Endometrial microvascular endothelial cells (primary cell): Measurements from ENCODE around the gene USH1C. TPM values are rescaled to one million over a fixed set of nuclear protein-coding genes. Genes with fewer than 3 reads are reported as not detected.

Source experiments
- in situ Hi-C: cut with HindIII; loops from 2 replicates; pipeline ENCODE4 v1.10.0; 2017; ENCODE audit warnings: low sequenced_read_pairs, low pct_unique_long_range_greater_than_20kb; ENCODE audit errors: inconsistent ontology term
- total RNA-seq: library from RNA; depleted of rRNA; stranded (reverse); fragments of >200 nt; gene quantifications from one replicate; pipeline ENCODE4 v1.2.3, GENCODE V29; 2015; ENCODE audit errors: inconsistent ontology term

USH1C gene
- total RNA-seq, 1 donor from 2014 or later, result not detected

- in situ Hi-C loops, result no loop called here
Observed at GRCh38 chr11:17551347-17552040, 7.3 kb upstream of the USH1C start.

DNA sequence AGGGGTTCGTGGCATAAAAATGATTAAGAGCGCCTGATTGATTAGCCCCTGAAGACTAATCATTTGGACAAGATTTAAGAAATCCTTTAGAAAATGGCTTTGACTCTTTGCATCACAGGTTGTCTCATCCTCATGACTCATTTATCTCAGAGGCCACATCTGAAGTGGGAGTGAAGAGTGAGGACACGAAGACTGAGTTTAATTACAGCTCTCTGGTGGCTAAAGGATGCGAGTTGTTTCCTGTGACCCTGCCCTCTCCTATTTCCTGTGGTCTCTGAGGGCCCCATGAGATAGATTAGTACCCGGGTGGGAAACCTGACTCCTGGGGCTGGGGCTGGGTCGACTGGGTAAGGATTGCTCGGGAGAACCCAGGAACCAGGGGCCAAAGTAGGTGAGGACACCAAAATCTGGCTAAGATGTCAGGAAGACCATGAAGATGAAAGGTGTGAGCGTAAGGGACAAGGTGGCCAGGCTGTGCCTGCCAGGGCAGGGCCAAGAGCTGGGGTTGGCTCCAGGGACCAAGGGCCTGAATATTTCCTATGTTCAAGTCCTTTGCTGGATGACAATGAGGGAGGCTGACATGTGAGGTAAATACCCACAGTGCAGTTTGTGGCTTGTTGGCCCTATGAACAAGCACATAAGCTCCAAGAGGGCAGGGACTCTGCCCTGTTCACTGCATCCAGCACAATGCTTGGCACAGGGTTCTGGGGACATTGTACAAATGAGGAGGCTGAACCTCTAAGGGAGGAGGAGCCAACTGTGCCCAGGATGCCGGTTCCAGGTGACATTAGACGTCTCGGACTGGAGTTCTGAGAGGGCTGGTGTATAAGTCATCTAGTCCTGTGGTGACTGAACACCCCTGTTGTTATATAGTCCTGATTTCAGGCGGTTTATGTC, 6.5 kb upstream of the USH1C start:
- in situ Hi-C loops, result no loop called here

DNA sequence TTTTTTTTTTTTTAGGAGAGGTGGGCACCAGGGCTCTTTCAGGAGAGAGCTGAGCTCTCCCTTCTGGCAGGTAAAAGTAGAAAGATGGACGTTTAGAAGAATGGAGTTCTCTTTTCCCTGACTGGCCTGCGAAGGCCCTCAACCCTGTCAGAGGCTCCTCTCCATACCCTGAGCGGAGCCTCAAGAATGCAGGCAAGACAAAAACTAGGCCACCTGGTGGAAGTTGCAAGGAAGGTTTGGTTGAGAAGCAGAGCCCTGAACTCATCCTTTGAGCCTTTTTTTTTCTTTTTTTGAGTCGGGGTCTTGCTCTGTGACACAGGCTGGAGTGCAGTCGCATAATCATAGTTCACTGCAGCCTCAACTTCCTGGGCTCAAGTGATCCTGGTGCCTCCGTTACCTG, 4.2 kb upstream of the USH1C start:
- in situ Hi-C loops, result no loop called here

GRCh38 chr11:17547932-17548331, 3.7 kb upstream of the USH1C start:
- in situ Hi-C loops, result no loop called here

GRCh38 chr11:17547051-17547577, 2.9 kb upstream of the USH1C start, which contains the start of gene OTOG:
TSS of gene OTOG (plus strand) at chr11:17547259. CDS start at chr11:17547373, 114 bp downstream.
- in situ Hi-C loops, result no loop called here

DNA sequence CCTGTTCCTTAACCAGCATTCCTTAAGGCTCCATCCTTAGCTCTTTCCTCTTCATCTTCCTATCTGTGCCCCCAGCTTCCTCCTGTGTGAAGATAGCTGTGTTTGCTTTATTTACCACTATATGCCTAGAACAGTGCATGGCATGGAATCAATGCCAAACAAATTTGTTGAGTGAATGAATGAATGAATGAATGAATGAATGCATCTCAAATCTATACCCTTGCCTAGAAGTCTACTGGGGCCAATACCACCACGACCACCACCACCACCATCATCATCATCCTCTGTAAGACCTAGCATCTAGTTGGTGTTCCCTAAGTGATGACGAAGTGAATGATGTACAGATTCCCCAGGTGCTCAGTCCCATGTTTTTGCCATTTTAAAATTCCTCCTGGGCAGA, 2.0 kb upstream of the USH1C start:
- in situ Hi-C loops, result no loop called here

DNA sequence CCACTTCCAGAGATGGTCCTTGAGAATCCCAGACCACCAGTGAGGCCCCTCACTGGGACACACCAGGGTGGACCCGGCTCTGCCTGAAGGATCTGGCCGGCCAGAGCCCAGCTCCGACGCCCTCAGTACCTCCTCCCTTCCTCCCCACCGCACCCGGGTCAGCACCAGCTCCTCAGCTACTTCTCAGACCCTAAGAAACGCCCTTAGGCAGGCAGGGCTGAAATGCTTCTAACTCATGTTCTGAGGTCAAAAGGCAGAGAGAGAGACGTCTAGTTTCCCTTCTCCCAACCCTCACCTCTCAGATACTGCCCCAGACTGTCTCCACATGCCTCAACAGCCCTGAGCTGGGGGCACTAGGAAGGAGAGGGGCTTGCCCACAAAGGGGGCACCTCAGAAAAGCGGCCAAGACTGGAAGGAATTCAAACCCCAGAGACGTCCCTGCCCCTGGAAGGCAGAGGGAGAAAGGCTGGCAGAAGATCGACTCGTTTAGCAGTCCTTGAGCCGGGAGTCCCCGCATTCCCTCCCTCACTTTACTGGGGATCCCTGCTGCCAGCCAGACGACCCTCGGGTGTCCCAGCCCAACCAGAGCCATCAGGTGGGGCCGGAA, 539 bp downstream of the USH1C start:
- in situ Hi-C loops, result no loop called here

DNA sequence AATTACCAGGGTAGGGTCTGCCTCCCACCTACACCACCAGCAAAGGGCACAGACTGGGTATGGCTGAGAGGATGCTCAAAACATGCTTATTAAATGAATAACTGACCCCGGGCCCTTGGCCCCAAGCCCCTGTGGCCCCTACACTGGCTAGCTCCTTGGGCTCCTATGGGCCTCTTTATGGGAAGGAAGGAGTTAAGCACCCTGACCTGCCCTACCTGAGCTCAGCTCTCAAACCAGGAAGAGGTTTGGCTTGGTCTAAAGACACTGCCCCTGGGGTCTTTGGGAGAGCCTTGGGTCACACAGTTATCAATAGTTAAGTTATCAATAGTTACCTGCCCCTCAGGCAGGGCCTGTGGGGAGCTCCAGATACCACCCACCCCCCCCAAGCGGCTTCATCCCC, 1.2 kb downstream of the USH1C start:
- in situ Hi-C loops, result no loop called here

GRCh38 chr11:17542249-17542648, 2.0 kb downstream of the USH1C start:
- in situ Hi-C loops, result no loop called here

GRCh38 chr11:17541330-17541885, 2.8 kb downstream of the USH1C start:
- in situ Hi-C loops, result no loop called here

DNA sequence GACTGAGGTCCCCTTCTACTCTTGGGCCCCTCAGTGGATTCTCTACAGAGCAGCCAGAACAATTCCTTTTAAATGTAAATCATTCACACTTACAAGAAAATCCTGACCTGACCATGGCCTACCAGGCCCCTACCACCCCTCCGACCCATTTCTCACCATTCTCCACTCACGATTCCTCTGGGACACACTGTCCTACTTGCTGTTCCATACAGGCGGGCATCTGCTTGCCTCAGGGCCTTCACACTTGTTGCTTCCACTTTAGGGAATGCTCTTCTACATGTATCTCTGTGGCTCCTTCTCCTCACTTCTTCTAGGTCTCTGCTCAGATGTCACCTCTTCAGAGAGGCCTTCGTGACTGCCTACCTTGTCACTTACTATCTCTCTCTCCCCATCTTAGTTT, 3.4 kb downstream of the USH1C start:
- in situ Hi-C loops, result no loop called here

- in situ Hi-C loops, result no loop called here
Observed at GRCh38 chr11:17538731-17539130, 5.5 kb downstream of the USH1C start.

- in situ Hi-C loops, result no loop called here
Observed at GRCh38 chr11:17538054-17538453, 6.2 kb downstream of the USH1C start.

- in situ Hi-C loops, result no loop called here
Observed at GRCh38 chr11:17537261-17537660, 7.0 kb downstream of the USH1C start.

- in situ Hi-C loops, result no loop called here
Observed at GRCh38 chr11:17535488-17535887, 8.7 kb downstream of the USH1C start.

DNA sequence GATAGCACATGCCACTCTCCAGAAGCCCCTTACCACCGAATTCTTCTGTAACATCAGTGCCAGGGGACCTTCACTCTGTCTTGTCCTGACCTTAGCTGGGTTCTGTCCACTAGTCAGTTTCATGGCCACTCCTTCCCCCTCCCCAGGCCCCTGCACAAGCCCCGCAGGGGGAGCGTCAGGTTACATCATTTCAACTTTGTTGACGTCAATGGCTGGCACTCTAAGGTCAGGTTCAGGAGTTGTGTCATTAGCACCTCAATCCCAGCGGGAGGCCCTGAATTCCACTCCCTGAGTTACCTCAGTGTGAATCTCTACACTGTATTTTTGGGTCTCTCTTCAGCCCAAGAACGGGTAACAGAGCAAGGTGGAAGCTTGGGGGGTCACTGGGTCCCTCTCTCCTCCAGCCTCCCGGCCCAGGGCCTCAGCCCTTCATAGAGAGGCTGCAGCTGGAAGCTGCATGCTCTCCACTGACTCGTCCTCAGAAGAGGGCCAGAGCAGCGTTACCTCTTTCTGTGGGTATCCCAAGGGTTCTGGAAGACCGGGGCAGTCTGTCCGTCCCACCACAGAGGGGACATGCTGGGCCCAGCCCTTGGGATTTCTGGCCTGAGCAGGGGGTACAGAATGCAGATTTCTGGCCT, 10.3 kb downstream of the USH1C start:
- in situ Hi-C loops, result no loop called here

- in situ Hi-C loops, result no loop called here
Observed at GRCh38 chr11:17533341-17533740, 10.9 kb downstream of the USH1C start.

DNA sequence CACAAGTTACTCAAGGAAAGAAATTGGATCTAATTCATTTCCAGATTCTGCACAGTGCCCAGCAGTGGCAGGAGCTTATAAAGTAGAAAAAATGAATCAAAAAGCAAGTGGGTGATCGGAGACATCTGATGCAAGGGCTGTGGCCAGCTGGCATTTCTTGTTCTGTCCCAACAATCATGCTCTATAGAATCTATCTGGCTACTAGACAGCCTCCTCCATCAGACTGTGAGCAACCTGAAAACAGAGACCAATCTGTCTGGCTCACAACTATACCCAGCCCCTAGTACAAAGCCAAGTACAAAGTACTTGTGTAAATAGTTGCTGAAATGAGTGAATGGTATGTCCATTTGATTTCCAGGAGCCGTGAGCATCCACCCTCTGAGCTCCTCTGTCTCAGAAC, 11.4 kb downstream of the USH1C start:
- in situ Hi-C loops, result no loop called here

DNA sequence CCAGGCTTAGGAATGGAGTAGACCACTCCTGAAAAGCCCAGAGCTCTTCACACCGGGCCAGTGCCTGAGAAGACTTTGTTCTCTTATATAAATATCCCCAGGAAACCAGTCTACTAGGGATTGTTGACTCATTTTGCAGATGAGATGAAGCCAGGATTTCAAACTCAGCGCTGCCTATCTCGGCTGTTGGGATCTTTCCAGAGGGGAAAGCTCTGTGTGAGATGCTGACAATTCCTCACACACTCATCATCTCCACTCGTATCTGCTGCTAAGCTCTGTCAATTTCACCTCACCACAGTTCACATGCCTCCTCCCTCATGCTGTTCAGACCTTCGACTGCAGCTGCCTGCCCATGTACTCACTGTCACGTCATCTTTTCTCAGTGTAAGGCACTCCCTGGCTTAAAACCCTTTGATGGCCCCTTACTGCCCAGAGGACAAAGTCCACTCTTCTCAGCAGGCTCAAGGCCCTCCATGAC, 12.5 kb downstream of the USH1C start:
- in situ Hi-C loops, result no loop called here
